SU-DHL-6 (cell line): Measurements from ENCODE around the gene TIRAP.

Experiments used
- EZH2phosphoT487 ChIP-seq: fragments of 200-600 bp; sonication (generic), shearing (Covaris generic); conservative IDR thresholded peaks from 2 replicates; pipeline ENCODE4 v1.6.1; 2018; ENCODE audit warnings: mild to moderate bottlenecking, antibody characterized with exemption, low read length, moderate library complexity, mixed read lengths
- TF ChIP-seq, protein P1 (sequence below): fragments of 200-600 bp; sonication (generic); IDR thresholded peaks from one replicate; pipeline ENCODE4 v1.5.1; 2017; ENCODE audit warnings: antibody characterized with exemption, mild to moderate bottlenecking, low read length, moderate library complexity; ENCODE audit not compliant: insufficient read depth, poor library complexity, severe bottlenecking

DNA sequence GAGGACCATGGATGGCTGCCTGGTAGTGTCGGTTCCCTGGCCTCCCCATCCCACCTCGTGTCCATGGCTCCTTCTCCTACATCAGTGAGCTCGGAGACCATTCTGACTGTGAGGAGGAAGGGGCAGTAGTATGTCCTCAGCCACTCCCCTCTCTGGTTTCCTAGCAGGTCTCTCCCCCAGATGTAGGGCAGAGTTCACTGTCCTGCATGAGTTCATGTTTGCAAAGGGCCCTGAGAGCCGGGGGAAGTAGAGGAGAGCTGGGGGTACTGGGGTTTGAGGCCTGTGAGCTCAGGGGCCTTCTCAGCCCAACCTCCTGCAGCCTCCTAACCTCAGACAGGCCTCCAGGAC, 54.2 kb downstream of the TIRAP start:
- TF ChIP-seq, protein P1, sequence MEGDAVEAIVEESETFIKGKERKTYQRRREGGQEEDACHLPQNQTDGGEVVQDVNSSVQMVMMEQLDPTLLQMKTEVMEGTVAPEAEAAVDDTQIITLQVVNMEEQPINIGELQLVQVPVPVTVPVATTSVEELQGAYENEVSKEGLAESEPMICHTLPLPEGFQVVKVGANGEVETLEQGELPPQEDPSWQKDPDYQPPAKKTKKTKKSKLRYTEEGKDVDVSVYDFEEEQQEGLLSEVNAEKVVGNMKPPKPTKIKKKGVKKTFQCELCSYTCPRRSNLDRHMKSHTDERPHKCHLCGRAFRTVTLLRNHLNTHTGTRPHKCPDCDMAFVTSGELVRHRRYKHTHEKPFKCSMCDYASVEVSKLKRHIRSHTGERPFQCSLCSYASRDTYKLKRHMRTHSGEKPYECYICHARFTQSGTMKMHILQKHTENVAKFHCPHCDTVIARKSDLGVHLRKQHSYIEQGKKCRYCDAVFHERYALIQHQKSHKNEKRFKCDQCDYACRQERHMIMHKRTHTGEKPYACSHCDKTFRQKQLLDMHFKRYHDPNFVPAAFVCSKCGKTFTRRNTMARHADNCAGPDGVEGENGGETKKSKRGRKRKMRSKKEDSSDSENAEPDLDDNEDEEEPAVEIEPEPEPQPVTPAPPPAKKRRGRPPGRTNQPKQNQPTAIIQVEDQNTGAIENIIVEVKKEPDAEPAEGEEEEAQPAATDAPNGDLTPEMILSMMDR = no peak
- TF ChIP-seq EZH2phosphoT487 = no peak
